ENCODE measurements around the gene CTSO.

DNA sequence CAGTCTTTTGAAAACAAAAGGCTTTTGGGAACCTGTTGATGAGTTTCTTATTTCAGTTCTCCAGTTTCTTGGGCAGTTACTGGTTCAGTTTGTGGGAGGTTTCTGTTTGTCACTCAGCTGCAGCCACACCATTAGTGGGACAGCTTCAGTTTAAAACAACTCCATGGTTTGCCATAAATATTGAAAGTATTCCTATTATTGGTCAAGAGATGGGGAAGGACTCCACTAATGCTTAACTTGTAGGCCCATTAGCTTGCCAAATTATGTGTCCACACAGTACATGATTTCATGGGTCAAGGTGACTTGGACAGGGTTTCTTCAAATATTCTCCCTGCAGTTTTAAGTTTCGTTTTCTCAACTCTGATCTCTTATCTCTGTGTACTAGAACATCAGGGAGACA is 72.1 kb downstream of the CTSO start:
- TF ChIP-seq CTCF (IDR thresholded peaks at IDR 0.05) (no peak), POLR2AphosphoS5 (IDR thresholded peaks at IDR 0.05) (no peak), POLR2A (IDR thresholded peaks at IDR 0.05) (no peak), EP300 (IDR thresholded peaks at IDR 0.05) (no peak)

Measured in stomach (tissue), 4 donors.